PC-3 (cell line): Measurements from ENCODE around the gene LHFPL3.

Experiments
- EZH2phosphoT487 ChIP-seq: fragments of 300-600 bp; sonication (generic); IDR thresholded peaks from 2 replicates; pipeline ENCODE4 v1.6.1; 2018; ENCODE audit warnings: mild to moderate bottlenecking, antibody characterized with exemption, low read length, borderline replicate concordance
- TF ChIP-seq, protein P1 (sequence below): fragments of 300-600 bp; sonication (generic); conservative IDR thresholded peaks from 2 replicates; pipeline ENCODE4 v1.5.1; 2017; ENCODE audit warnings: antibody characterized with exemption, low read depth, mild to moderate bottlenecking, low read length

DNA sequence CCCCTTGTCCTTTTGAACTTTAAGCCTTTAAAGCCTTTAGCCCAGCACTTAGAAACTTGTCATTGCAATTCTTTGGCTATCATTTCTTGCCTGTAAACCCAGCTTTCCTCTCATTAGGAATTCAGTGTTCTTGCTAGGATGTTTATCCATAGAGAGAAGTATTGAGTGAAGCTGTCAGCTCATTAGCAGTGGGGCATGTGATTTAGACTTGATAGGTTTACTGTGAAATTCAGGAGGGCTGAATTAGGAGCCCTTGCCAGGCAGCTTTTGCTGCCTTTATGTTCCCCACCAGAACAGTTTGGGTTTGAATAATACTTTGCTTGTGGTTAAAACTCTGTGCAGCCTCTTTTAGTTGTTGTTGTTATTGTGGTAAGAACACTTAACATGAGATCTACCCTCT is 39.5 kb downstream of the LHFPL3 start:
- TF ChIP-seq, protein P1, sequence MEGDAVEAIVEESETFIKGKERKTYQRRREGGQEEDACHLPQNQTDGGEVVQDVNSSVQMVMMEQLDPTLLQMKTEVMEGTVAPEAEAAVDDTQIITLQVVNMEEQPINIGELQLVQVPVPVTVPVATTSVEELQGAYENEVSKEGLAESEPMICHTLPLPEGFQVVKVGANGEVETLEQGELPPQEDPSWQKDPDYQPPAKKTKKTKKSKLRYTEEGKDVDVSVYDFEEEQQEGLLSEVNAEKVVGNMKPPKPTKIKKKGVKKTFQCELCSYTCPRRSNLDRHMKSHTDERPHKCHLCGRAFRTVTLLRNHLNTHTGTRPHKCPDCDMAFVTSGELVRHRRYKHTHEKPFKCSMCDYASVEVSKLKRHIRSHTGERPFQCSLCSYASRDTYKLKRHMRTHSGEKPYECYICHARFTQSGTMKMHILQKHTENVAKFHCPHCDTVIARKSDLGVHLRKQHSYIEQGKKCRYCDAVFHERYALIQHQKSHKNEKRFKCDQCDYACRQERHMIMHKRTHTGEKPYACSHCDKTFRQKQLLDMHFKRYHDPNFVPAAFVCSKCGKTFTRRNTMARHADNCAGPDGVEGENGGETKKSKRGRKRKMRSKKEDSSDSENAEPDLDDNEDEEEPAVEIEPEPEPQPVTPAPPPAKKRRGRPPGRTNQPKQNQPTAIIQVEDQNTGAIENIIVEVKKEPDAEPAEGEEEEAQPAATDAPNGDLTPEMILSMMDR, result no peak
- no peak for TF ChIP-seq EZH2phosphoT487
